ENCODE measurements around the gene DPM2.
A peak's percentile ranks its signal among the peaks of the same experiment; 100 is the strongest.

Gene DPM2

GRCh38 chr9:127972236-127972871 lies 34.7 kb upstream of the DPM2 start:
- DNase-seq = peak; percentile 40

GRCh38 chr9:127971357-127972235 lies 33.9 kb upstream of the DPM2 start:
- peak; percentile 75 for DNase-seq

- peak; percentile 98 for DNase-seq
Measured at GRCh38 chr9:127970401-127971313, 33.0 kb upstream of the DPM2 start.

GRCh38 chr9:127968700-127969383 lies 31.2 kb upstream of the DPM2 start:
- peak; percentile 95 for DNase-seq

GRCh38 chr9:127968042-127968441 lies 30.4 kb upstream of the DPM2 start:
- DNase-seq = peak; percentile 49

GRCh38 chr9:127967151-127967809 lies 29.6 kb upstream of the DPM2 start:
- no peak for DNase-seq

GRCh38 chr9:127966416-127967150 lies 28.9 kb upstream of the DPM2 start:
- DNase-seq = peak; percentile 75

- DNase-seq = peak; percentile 63
Measured at GRCh38 chr9:127965953-127966352, 28.3 kb upstream of the DPM2 start.

GRCh38 chr9:127963359-127964064 lies 25.9 kb upstream of the DPM2 start:
- peak; percentile 92 for DNase-seq

GRCh38 chr9:127963041-127963358 lies 25.3 kb upstream of the DPM2 start:
- no peak for DNase-seq

GRCh38 chr9:127962278-127962677 lies 24.6 kb upstream of the DPM2 start:
- DNase-seq = no peak

GRCh38 chr9:127961613-127962155 lies 24.0 kb upstream of the DPM2 start:
- DNase-seq = no peak

- no peak for DNase-seq
Measured at GRCh38 chr9:127961155-127961490, 23.5 kb upstream of the DPM2 start.

GRCh38 chr9:127960410-127961154 lies 22.9 kb upstream of the DPM2 start:
- peak; percentile 92 for DNase-seq

- DNase-seq = peak; percentile 55
Measured at GRCh38 chr9:127959841-127960409, 22.3 kb upstream of the DPM2 start.

- DNase-seq = no peak
Measured at GRCh38 chr9:127959398-127959797, 21.7 kb upstream of the DPM2 start.

GRCh38 chr9:127958728-127959127 lies 21.1 kb upstream of the DPM2 start:
- no peak for DNase-seq

GRCh38 chr9:127955294-127956015 lies 17.8 kb upstream of the DPM2 start:
- peak; percentile 99 for DNase-seq

GRCh38 chr9:127954831-127955293 lies 17.2 kb upstream of the DPM2 start:
- DNase-seq = peak; percentile 61

All from NCI-H69 (cell line).